ENCODE data around the gene CKB.

The CKB gene

GRCh38 chr14:103550451-103551337 is 28.1 kb upstream of the CKB start:
- TF ChIP-seq POLR2AphosphoS5 (IDR thresholded peaks at IDR 0.05; ENCODE audit: low read depth, low read length) (no peak), SIN3A (IDR thresholded peaks at IDR 0.05; ENCODE audit: borderline replicate concordance, insufficient read depth, low read length) (no peak), FOXP2 (optimal IDR thresholded peaks at IDR 0.05; ENCODE audit: borderline replicate concordance, extremely low read depth, extremely low read length, insufficient read depth) (no peak), REST (IDR thresholded peaks at IDR 0.05; ENCODE audit: insufficient read depth in 1 of 2, low read depth in 2 of 2, low read length in 2 of 2) (no peak), TAF1 (IDR thresholded peaks at IDR 0.05; ENCODE audit: borderline replicate concordance, insufficient read depth, low read length) (no peak)

- TF ChIP-seq FOXP2 (optimal IDR thresholded peaks at IDR 0.05; ENCODE audit: borderline replicate concordance, extremely low read depth, extremely low read length, insufficient read depth): no peak
- no peak for TF ChIP-seq TAF1 (IDR thresholded peaks at IDR 0.05; ENCODE audit: borderline replicate concordance, insufficient read depth, low read length)
- TF ChIP-seq REST (IDR thresholded peaks at IDR 0.05; ENCODE audit: insufficient read depth in 1 of 2, low read depth in 2 of 2, low read length in 2 of 2): no peak
- TF ChIP-seq SIN3A (IDR thresholded peaks at IDR 0.05; ENCODE audit: borderline replicate concordance, insufficient read depth, low read length): no peak
- TF ChIP-seq POLR2AphosphoS5 (IDR thresholded peaks at IDR 0.05; ENCODE audit: low read depth, low read length): no peak
Observed at GRCh38 chr14:103549361-103550311, 27.0 kb upstream of the CKB start.

GRCh38 chr14:103548463-103549351 is 26.1 kb upstream of the CKB start:
- no peak for TF ChIP-seq POLR2AphosphoS5 (IDR thresholded peaks at IDR 0.05; ENCODE audit: low read depth, low read length)
- TF ChIP-seq TAF1 (IDR thresholded peaks at IDR 0.05; ENCODE audit: borderline replicate concordance, insufficient read depth, low read length): no peak
- no peak for TF ChIP-seq REST (IDR thresholded peaks at IDR 0.05; ENCODE audit: insufficient read depth in 1 of 2, low read depth in 2 of 2, low read length in 2 of 2)
- no peak for TF ChIP-seq SIN3A (IDR thresholded peaks at IDR 0.05; ENCODE audit: borderline replicate concordance, insufficient read depth, low read length)
- TF ChIP-seq FOXP2 (optimal IDR thresholded peaks at IDR 0.05; ENCODE audit: borderline replicate concordance, extremely low read depth, extremely low read length, insufficient read depth): no peak

- no peak for TF ChIP-seq POLR2AphosphoS5 (IDR thresholded peaks at IDR 0.05; ENCODE audit: low read depth, low read length)
- no peak for TF ChIP-seq TAF1 (IDR thresholded peaks at IDR 0.05; ENCODE audit: borderline replicate concordance, insufficient read depth, low read length)
- TF ChIP-seq FOXP2 (optimal IDR thresholded peaks at IDR 0.05; ENCODE audit: borderline replicate concordance, extremely low read depth, extremely low read length, insufficient read depth): no peak
Observed at GRCh38 chr14:103547941-103548462, 25.4 kb upstream of the CKB start.
